Activated CD4-positive, alpha-beta T cell treated with anti-CD3 and anti-CD28 coated beads, Interleukin-2, amount 50 U/mL, for 4 hours (primary cell): Measurements from ENCODE around the gene CFAP74.

ENCODE experiments used
- DNase-seq, 2 experiments: peaks; one replicate each; pipeline ENCODE4 v3.0.0-alpha.2; 2020

CFAP74 gene

GRCh38 chr1:1914971-1915692, 88.5 kb downstream of the CFAP74 start, which contains the start of gene CALML6:
TSS of gene CALML6 (plus strand) at chr1:1915260. CDS start at chr1:1915281, 21 bp downstream.
- no peak for DNase-seq

DNA sequence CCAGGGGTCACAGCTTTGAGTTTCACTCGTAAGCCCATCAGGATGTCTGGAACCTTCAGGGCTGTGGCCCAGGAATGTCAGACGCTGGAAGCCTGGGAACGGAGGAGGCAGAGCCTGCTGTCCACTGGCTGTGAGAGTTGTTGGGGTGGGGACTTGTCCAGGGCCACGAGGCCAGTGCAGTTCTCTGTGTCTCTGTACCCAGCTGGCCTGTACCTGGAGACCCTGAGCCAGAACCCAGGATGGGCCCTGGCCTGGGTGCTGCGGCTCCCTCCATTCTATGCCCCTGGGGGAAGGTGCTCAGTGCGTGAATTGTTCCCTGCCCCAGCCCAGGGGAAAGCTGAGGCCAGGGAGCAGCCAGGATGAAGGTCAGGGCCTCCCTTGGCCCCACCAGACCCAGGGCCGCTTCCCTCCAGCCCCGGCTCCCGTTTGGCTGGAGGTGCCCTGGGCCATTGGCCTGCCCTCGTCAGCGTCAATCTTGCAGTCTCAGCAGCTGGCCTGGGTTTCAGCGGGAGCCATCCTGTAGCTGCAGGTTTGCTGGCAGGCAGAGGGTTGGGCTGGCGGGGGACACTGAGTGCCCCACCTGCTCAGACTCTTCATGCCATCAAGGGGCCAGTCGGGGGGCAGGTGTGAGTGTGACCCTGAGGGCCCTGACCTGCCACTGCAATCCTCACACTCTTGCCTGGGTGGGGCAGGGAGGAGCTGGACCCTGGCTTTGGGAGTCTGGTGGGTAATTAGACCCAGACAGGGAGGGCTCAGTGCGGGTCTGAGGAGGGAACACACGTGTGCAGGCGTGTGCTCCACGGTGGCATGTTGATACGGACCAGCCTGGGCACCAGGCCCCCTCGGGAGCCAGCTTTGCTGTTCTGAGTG, 89.2 kb downstream of the CFAP74 start:
- DNase-seq = no peak

DNA sequence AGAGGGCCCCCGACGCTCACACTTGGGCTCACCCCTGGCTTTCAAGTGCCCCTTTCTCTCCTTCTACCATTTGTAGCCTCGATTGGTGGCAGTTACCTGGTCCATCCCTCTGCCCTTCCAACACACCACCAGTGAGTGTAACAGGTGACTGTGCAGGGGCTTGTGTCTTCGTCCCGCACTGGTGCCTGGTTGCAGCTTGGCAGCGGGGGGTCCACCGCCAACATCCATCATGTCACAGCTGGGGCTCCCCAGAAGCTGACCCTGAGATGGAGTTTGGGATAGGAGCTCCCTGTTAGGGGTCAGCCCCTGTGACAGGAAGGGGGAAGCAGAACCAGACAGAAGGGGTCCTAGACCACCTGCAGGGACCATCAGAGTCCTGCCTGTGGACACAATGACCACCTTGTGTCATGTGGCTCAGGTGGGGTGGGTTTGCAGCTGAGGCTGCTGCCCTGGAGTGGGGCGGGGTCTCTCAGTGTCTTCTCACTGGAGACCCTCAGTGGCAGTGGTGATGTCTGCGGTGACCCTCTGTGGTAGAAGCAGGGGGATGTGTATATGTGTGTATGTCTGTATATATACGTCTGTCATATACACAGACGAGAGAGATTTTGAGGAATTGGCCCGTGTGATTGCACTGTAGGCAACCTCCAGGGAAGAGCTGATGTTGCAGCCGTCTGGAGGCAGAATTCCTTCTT, 92.1 kb downstream of the CFAP74 start:
- no peak for DNase-seq

- no peak for DNase-seq
Measured at GRCh38 chr1:1910651-1911331, 92.8 kb downstream of the CFAP74 start.

- DNase-seq = no peak
Measured at GRCh38 chr1:1910033-1910465, 93.5 kb downstream of the CFAP74 start.

GRCh38 chr1:1908506-1908791, 95.1 kb downstream of the CFAP74 start:
- DNase-seq = no peak

- DNase-seq = no peak
Measured at GRCh38 chr1:1907098-1907736, 96.4 kb downstream of the CFAP74 start.

DNA sequence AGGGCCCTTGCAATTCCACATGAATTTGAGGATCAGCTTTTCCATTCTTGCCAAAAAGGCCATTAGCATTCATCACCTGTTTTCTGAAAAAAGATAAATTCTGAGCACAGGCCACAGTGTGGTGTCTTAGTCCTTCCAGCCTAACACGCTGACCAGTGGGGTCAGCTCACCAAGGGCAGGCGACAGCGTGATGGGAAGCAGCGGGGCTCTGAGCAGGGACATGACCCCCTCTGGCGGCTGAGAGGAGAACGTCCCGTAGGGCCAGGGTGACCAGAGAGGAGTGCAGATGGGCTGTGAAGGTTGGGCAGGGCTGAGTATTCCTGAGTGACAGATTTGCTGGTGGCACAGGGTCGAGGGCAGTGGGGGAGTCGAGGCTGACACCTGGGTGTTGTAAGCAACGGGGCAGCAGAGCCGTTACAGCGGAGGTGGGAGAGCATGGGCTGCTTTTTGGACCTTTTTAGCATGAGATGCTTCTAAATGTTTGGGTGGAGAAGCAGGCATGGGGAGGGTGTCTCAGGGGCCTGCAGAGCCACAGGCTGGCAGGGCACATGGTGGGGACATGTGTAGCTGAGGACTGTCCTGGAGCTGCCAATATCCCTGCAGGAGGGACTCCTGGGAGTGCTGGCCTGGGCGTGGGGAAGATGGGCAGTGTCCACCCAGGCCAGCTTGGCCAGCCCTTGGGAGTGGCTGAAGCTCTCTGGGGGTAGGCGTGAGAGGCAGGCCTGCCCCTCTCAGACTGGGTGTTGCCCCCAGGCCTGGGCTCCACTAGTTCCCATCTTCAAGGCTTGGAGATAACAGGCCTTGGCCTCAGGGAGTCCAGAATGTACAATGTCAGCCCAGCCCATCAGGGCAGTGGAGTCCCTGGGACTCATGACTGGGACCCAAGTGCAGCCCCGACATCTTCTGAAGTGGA, 97.1 kb downstream of the CFAP74 start:
- peak; percentile 59 to 60 for DNase-seq

DNA sequence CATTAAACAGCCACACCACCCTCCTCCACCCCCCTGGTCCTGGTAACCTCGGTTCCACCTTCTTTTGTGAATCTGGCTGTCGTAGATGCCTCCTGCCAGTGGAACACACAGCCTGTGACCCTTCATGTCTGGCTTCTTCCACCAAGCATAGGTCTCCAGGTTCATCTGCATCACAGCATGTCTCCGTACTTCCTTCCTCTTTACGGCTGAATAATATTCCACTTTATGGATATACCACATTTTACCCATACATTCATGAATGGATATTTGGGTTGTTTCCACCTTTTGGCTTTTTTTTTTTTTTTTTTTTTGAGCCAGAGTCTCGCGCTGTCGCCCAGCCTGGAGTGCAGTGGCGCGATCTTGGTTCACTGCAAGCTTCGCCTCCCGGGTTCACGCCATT, 100.4 kb downstream of the CFAP74 start:
- DNase-seq = no peak

DNA sequence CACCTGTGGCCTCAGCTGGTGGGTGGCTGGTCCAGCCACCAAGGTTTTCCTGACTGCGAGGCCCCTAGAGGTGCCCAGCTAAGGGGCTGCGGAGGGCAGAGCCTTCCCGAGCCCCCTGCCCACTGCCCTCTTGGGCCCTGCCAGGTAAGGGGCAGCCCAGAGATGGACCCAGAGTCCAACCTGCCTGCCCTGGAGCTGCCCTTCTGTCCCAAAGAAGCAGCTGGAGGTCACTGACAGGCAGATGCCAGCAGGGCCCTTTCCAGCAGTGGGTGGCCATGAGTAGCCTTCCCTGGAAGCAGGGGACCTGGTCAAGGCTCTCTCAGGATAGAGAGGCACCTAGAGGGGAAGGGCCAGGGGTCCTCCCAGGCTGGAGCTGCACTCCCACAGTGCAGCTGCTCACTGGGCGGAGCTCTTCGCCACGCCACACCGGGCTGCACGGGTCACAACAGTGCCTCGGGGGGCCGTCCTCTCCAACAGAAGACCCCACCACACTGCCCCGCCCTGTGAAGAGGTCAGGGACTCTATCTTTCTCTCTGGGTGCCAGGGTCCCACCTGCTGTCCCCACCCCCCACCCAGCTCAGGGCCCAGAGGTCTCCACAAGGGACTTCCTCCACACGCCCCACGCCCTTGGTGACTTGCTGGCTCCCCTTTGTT, 101.8 kb downstream of the CFAP74 start:
- no peak for DNase-seq

GRCh38 chr1:1900883-1901640, 102.5 kb downstream of the CFAP74 start:
- no peak for DNase-seq

GRCh38 chr1:1899967-1900327, 103.6 kb downstream of the CFAP74 start:
- no peak for DNase-seq

- DNase-seq = no peak
Measured at GRCh38 chr1:1899266-1899966, 104.2 kb downstream of the CFAP74 start.

DNA sequence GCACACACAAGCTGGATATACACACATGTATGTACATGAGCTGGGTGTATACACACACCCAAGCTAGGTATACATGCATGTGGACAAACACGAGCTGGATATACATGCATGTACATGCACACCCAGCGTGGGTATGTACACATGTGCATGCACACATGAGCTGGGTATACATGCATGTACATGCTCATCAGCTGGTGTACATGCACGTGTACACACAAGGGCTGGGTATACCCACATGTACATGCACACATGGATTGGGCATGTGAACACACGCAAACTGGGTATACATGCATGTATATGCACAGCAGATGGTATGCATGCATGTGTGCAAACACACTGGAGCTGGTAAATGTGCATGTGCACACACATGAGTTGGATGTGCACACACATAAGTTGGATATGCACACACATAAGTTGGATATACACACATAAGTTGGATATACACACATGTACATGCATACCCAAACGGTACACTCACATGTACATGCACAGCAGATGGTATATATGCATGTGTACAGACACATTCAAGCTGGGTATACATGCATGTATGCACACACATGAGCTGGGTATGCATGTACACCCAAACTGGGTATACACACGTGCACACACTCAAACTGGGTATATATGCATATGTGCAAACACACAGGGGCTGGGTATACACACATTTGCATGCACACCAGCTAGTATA, 105.2 kb downstream of the CFAP74 start:
- no peak for DNase-seq

DNA sequence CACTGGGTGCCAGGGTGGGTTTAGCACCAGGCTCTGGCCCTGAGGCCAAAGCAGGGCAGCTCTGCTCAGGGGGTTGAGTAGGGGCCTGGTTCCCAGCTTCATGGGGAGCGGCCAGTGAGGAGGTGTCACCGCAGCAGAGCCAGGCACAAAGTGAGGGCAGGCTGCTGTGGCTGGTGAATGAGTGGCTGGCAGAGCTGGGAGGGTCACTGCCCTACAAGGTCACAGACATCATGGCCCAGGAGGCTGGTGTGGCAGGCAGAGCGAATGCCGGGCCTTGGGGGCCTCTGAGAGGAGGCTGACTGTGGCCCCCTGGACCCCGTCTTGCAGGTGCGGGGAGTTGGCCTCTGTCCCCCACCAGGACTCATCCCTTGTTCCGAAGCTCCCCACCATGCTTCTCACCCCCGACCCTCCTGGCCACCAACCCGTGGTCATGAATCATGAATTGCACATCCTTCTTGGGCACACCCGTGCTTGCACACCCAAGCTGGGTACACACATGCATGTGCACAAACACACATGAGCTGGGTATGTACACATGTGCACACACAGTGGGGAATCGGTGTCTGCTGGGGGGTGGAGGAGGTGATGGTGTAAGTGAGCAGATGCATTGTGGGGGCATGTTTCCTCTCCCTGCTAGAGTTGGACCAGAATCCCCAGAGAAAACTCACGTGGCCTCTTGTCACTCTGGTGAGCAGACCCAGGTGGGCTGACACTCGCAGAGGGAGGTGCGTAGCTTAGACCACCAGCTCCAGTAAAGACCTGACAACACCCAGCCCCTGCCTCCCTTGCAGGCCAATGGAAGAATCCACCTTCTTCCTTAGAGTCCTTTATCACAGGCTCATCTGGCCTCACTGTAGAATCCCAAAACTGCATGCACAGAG, 107.9 kb downstream of the CFAP74 start:
- DNase-seq = no peak

DNA sequence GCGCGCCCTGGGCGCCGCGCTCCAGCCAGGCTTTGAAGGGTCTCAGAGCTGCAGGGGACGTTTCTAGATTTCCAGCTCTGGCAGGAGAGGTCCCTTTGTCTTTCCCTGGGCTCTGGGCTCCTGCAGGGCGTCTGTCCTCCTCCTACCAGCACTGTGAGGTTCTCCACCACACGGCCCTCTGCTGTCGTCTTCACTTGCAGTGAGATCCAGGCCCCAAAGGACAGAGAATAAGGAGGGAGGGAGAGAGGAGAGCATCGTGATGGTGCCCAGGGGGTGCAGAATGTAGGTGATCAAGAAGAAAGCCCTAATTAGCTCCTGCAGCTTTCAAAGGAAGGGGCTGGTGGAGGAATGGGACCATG, 108.5 kb downstream of the CFAP74 start:
- DNase-seq = no peak

DNA sequence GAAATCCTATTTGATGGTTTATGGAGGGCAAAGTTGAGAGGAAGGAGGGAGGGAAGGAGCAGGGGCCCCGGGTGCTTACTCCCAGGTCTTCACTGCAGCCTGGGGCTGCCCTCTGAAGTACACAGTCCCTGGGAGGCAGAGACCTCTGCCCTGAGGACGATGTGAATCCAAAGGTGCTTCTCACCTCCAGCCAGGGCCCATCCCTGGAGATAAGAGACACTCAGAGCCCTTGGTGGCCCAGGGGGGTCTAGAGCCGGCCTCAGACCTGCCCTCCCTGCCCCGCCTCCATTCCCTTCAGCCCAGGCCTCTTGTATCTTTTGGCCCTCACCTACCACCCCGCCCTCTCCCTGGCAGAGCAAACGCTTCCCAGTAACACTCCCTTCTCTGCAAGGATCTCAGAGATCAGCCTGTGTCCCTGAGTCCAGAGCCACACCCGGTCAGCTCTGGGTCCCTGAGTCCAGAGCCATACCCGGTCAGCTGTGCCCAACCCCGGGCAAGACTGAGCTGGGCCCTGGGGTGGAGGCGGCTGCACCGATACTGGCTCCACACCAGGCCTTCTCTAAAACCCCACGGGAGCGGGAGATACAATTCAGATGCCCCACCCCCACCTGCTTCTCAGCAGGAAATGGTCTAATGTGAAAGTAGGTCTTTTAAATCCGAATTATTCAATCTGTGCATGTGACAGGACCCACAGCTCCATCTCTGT, 109.1 kb downstream of the CFAP74 start:
- no peak for DNase-seq
